Bronchial epithelial cell (primary cell): ENCODE measurements around the gene PLK2. TPM values are rescaled to one million over a fixed set of nuclear protein-coding genes. Genes with fewer than 3 reads are reported as not detected.

Experiments used
- DNase-seq: peaks from one replicate; pipeline ENCODE4 v3.0.0-alpha.2; 2010; ENCODE audit warnings: low read depth
- FAIRE-seq: peaks from 2 replicates; lab custom pipeline; 2011; peaks lifted over from hg19 to GRCh38; lab: Jason Lieb, UNC
- H3K27me3 ChIP-seq: 2 replicates; pipeline ENCODE4 v1.5.1; 2011; ENCODE audit warnings: low read length; ENCODE audit not compliant: control insufficient read depth, insufficient read depth
- H3K36me3 ChIP-seq: 2 replicates; pipeline ENCODE4 v1.5.1; 2011; ENCODE audit warnings: low read length; ENCODE audit not compliant: control insufficient read depth, insufficient read depth
- H3K4me3 ChIP-seq: 2 replicates; pipeline ENCODE4 v1.5.1; 2011; ENCODE audit warnings: mild to moderate bottlenecking, low read depth, low read length, control low read depth
- CTCF ChIP-seq: IDR thresholded peaks from 2 replicates; pipeline ENCODE4 v1.5.1; 2011; ENCODE audit warnings: mild to moderate bottlenecking, moderate library complexity, low read length, control low read depth, inconsistent platforms; ENCODE audit not compliant: insufficient read depth, severe bottlenecking
- total RNA-seq: library from RNA; depleted of rRNA; stranded (reverse); fragments of >200 nt; gene quantifications from 2 replicates; pipeline ENCODE4 v1.2.1, GENCODE V29; 2014

Gene PLK2
- 146 and 259 TPM in 2 replicates for total RNA-seq

GRCh38 chr5:58460002-58460731 lies at the start of gene PLK2:
PLK2 (minus strand) TSS chr5:58460086; CDS start chr5:58459959, 127 bp downstream.
- FAIRE-seq = no peak

GRCh38 chr5:58507715-58508114 lies 47.8 kb upstream of the PLK2 start:
- Histone ChIP-seq H3K27me3 (peaks cover 4% of the 10 kb centered on the region), H3K4me3 (no peak overlapping the region), H3K36me3 (no peaks in the 10 kb centered on the region)
- no peak for FAIRE-seq
- DNase-seq = no peak
- TF ChIP-seq CTCF = no peak

More at GRCh38 chr5:58460002-58460731, at the start of gene PLK2:
- Histone ChIP-seq H3K36me3 (peaks cover 17% of the 10 kb centered on the region), H3K27me3 (no peaks in the 10 kb centered on the region), H3K4me3 (peak within 1 kb of the TSS; percentile 99)
- TF ChIP-seq CTCF = peak; percentile 75
- peak; percentile 68 for DNase-seq

- FAIRE-seq (no peak), DNase-seq (no peak)
- H3K36me3 ChIP-seq = no peaks in the 10 kb centered on the region
- H3K27me3 ChIP-seq = peaks cover 4% of the 10 kb centered on the region
- H3K4me3 ChIP-seq = no peak overlapping the region
- TF ChIP-seq CTCF = no peak
These were observed 46.2 kb upstream of the PLK2 start for GRCh38 chr5:58505971-58506640.

- Histone ChIP-seq H3K36me3 (no peaks in the 10 kb centered on the region), H3K4me3 (no peak overlapping the region), H3K27me3 (peaks cover 4% of the 10 kb centered on the region)
- FAIRE-seq (no peak), DNase-seq (no peak)
- TF ChIP-seq CTCF = no peak
These were observed 45.6 kb upstream of the PLK2 start for GRCh38 chr5:58505502-58505901.

GRCh38 chr5:58504766-58505165 lies 44.9 kb upstream of the PLK2 start:
- Histone ChIP-seq H3K4me3 (no peak overlapping the region), H3K36me3 (no peaks in the 10 kb centered on the region), H3K27me3 (peaks cover 4% of the 10 kb centered on the region)
- no peak for FAIRE-seq
- TF ChIP-seq CTCF = no peak
- DNase-seq = no peak
